CD4-positive, alpha-beta T cell treated with Interleukin-17A for 1 hour (primary cell): ENCODE measurements around the gene PDK1.

ENCODE experiments used
- DNase-seq: peaks from one replicate; pipeline ENCODE4 v3.0.0-alpha.2; 2020

Gene PDK1

GRCh38 chr2:172655091-172655837 lies 99.4 kb downstream of the PDK1 start:
- no peak for DNase-seq

- DNase-seq, result no peak
These were observed 100.1 kb downstream of the PDK1 start for GRCh38 chr2:172655838-172656573.
